Measurements from ENCODE around the gene CD247. TPM values are rescaled to one million over a fixed set of nuclear protein-coding genes. Genes with fewer than 3 reads are reported as not detected.

The CD247 gene
- polyA plus RNA-seq, 1 of the 3 experiments (the other 2 are of a cell fraction): 0.08 TPM

DNA sequence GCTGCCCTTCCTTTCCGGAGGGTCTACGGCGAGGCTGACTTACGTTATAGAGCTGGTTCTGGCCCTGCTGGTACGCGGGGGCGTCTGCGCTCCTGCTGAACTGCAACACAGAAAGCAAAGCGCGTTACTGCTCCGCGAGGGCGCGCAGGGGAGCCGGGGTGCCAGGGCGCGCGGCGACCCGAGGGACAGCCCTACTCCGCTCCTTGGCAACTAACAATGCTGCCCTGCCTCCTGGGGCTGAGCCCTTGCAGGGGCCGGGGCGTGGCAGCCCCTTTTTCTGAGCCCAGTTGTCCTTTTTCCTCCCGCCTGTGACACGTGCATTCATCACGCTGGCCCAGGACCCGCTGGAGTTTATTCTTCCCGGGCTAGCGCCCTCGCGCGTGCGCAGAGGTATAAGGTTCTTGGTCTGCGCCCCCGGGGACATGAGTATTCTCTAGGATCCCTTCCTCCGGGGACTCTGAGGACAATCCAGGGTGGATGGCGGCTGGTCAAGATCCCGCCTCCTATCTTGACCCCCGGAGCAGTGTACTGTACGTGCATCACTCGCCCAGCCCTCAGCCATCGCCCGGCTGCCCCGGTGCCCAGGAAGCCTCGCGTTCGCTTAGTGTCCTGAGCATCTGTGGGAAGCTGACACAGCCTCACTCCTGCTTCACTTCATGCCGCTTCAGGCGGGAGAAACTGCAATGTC, 78.9 kb downstream of the CD247 start:
- peak; percentile 86 for DNase-seq
- no peak overlapping the region for H3K9ac ChIP-seq
- no peaks in the 10 kb centered on the region for H4K20me1 ChIP-seq (ENCODE audit: insufficient read depth)
- WGBS (ENCODE audit: low lambda C conversion rate): 20% methylated on average over 22 of the region's 49 CpGs
- no peak overlapping the region for H3K27ac ChIP-seq (ENCODE audit: low read depth in 2 of 2, low read length in 1 of 2)
- H3K27me3 ChIP-seq (ENCODE audit: insufficient read depth): no peaks in the 10 kb centered on the region; the same call in 1 of the 2 replicates
- H2AFZ ChIP-seq (ENCODE audit: low read depth): 0 out of 2 replicates have a peak overlapping the region, but pooled peaks have one; percentile 38
- H3K36me3 ChIP-seq (replicated peaks in 1 of 2; ENCODE audit: control insufficient read depth in 1 of 2, insufficient read depth in 2 of 2, low read length in 1 of 2): no peaks in the 10 kb centered on the region
- no peaks in the 10 kb centered on the region for H3K79me2 ChIP-seq (ENCODE audit: insufficient read depth)
- no peaks in the 10 kb centered on the region for H3K9me2 ChIP-seq
- H3F3A ChIP-seq (replicated peaks; ENCODE audit: insufficient read depth): no peaks in the 10 kb centered on the region
- H3K4me2 ChIP-seq: peak overlapping the region; percentile 71
- H3K4me3 ChIP-seq (ENCODE audit: low read depth in 2 of 2, low read length in 1 of 2): peak overlapping the region; percentile 37 to 43
- POLR2A ChIA-PET: no interaction called here
- CTCF ChIA-PET: interaction anchor here (0.7 to 5.5 kb wide), 16 partner anchors 9 to 374 kb away, joined by 3 to 110 read pairs (median 5); no protein-coding TSS in a partner anchor
- peaks cover 0 to 7% of the 10 kb centered on the region in 2 experiments; a peak in 1 of 4 replicates for H3K4me1 ChIP-seq (ENCODE audit: control insufficient read depth in 1 of 2, insufficient read depth in 2 of 2, low read depth in 1 of 2, low read length in 1 of 2)
- no peak for TF ChIP-seq CHD2 (IDR thresholded peaks at IDR 0.05; ENCODE audit: low read length, partially characterized antibody)
- TF ChIP-seq, protein P1, sequence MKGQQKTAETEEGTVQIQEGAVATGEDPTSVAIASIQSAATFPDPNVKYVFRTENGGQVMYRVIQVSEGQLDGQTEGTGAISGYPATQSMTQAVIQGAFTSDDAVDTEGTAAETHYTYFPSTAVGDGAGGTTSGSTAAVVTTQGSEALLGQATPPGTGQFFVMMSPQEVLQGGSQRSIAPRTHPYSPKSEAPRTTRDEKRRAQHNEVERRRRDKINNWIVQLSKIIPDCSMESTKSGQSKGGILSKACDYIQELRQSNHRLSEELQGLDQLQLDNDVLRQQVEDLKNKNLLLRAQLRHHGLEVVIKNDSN (IDR thresholded peaks at IDR 0.05; ENCODE audit: borderline replicate concordance, low read depth): no peak
- peak; percentile 19; the same call in 1 of the 2 replicates for TF ChIP-seq SMC3 (IDR thresholded peaks at IDR 0.05; ENCODE audit: low read depth, low read length)
- TF ChIP-seq MXI1 (IDR thresholded peaks at IDR 0.05; ENCODE audit: low read depth, low read length): peak; percentile 99
- TF ChIP-seq RAD21 (IDR thresholded peaks at IDR 0.05; ENCODE audit: low read length): peak; percentile 10; the same call in 1 of the 2 replicates
- TF ChIP-seq, protein P2, sequence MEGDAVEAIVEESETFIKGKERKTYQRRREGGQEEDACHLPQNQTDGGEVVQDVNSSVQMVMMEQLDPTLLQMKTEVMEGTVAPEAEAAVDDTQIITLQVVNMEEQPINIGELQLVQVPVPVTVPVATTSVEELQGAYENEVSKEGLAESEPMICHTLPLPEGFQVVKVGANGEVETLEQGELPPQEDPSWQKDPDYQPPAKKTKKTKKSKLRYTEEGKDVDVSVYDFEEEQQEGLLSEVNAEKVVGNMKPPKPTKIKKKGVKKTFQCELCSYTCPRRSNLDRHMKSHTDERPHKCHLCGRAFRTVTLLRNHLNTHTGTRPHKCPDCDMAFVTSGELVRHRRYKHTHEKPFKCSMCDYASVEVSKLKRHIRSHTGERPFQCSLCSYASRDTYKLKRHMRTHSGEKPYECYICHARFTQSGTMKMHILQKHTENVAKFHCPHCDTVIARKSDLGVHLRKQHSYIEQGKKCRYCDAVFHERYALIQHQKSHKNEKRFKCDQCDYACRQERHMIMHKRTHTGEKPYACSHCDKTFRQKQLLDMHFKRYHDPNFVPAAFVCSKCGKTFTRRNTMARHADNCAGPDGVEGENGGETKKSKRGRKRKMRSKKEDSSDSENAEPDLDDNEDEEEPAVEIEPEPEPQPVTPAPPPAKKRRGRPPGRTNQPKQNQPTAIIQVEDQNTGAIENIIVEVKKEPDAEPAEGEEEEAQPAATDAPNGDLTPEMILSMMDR (IDR thresholded peaks at IDR 0.05): no peak
- no peak for TF ChIP-seq GATA2 (CRISPR knock-in tag; IDR thresholded peaks at IDR 0.05)
- TF ChIP-seq RXRA (IDR thresholded peaks at IDR 0.05; ENCODE audit: borderline replicate concordance, low read depth): no peak
- peak; percentile 83 for TF ChIP-seq SIN3A (IDR thresholded peaks at IDR 0.05; ENCODE audit: borderline replicate concordance, low read depth, low read length)
- no peak for TF ChIP-seq EZH2phosphoT487 (IDR thresholded peaks at IDR 0.05; ENCODE audit: borderline replicate concordance, low read depth)
- peak; percentile 71 for TF ChIP-seq NRF1 (IDR thresholded peaks at IDR 0.05; ENCODE audit: low read depth, low read length)
- TF ChIP-seq, protein P3, sequence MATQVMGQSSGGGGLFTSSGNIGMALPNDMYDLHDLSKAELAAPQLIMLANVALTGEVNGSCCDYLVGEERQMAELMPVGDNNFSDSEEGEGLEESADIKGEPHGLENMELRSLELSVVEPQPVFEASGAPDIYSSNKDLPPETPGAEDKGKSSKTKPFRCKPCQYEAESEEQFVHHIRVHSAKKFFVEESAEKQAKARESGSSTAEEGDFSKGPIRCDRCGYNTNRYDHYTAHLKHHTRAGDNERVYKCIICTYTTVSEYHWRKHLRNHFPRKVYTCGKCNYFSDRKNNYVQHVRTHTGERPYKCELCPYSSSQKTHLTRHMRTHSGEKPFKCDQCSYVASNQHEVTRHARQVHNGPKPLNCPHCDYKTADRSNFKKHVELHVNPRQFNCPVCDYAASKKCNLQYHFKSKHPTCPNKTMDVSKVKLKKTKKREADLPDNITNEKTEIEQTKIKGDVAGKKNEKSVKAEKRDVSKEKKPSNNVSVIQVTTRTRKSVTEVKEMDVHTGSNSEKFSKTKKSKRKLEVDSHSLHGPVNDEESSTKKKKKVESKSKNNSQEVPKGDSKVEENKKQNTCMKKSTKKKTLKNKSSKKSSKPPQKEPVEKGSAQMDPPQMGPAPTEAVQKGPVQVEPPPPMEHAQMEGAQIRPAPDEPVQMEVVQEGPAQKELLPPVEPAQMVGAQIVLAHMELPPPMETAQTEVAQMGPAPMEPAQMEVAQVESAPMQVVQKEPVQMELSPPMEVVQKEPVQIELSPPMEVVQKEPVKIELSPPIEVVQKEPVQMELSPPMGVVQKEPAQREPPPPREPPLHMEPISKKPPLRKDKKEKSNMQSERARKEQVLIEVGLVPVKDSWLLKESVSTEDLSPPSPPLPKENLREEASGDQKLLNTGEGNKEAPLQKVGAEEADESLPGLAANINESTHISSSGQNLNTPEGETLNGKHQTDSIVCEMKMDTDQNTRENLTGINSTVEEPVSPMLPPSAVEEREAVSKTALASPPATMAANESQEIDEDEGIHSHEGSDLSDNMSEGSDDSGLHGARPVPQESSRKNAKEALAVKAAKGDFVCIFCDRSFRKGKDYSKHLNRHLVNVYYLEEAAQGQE (IDR thresholded peaks at IDR 0.05; ENCODE audit: low read depth, low read length): no peak
- TF ChIP-seq, protein P4, sequence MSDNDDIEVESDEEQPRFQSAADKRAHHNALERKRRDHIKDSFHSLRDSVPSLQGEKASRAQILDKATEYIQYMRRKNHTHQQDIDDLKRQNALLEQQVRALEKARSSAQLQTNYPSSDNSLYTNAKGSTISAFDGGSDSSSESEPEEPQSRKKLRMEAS (IDR thresholded peaks at IDR 0.05; ENCODE audit: low read depth): peak; percentile 86
- TF ChIP-seq MEF2A (IDR thresholded peaks at IDR 0.05; ENCODE audit: borderline replicate concordance, low read depth): no peak
- no peak for TF ChIP-seq JUND (IDR thresholded peaks at IDR 0.05)
- TF ChIP-seq NFIC (IDR thresholded peaks at IDR 0.05; ENCODE audit: borderline replicate concordance): no peak
- H3K9me3 ChIP-seq: peaks cover 4% of the 10 kb centered on the region; the same call in 1 of the 2 replicates

Measured in SK-N-SH (cell line).